Measurements from ENCODE around the gene EML1.
A peak's percentile ranks its signal among the peaks of the same experiment; 100 is the strongest.

DNA sequence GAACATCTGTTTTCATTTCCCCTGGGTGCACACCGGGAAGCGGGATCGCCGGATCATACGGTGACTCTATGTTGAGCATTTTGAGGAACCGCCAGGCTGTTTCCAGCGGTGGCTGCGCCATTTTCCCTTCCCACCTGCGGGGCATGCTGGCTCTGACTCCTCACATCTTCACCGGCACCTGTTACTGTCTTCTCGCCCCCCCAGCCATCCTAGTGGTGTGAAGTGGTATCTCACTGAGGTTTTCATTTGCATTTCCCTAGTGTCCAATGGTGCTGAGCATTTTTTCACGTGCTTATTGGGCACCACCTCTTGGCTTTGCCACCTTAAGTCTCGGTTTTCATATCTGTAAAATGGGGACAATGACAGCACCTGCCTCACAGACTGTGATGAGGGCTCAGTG is 44.1 kb upstream of the EML1 start:
- TF ChIP-seq, protein P1, sequence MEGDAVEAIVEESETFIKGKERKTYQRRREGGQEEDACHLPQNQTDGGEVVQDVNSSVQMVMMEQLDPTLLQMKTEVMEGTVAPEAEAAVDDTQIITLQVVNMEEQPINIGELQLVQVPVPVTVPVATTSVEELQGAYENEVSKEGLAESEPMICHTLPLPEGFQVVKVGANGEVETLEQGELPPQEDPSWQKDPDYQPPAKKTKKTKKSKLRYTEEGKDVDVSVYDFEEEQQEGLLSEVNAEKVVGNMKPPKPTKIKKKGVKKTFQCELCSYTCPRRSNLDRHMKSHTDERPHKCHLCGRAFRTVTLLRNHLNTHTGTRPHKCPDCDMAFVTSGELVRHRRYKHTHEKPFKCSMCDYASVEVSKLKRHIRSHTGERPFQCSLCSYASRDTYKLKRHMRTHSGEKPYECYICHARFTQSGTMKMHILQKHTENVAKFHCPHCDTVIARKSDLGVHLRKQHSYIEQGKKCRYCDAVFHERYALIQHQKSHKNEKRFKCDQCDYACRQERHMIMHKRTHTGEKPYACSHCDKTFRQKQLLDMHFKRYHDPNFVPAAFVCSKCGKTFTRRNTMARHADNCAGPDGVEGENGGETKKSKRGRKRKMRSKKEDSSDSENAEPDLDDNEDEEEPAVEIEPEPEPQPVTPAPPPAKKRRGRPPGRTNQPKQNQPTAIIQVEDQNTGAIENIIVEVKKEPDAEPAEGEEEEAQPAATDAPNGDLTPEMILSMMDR (IDR thresholded peaks at IDR 0.05 in 4 of 5, conservative IDR thresholded peaks at IDR 0.05 in 1 of 5): peak in 1 of 5 experiments; percentile 22
- no peak for TF ChIP-seq POLR2A (IDR thresholded peaks at IDR 0.05)

Measured in gastrocnemius medialis (tissue), 4 donors.